K562 (cell line): Measurements from ENCODE around the gene WASL. TPM values are rescaled to one million over a fixed set of nuclear protein-coding genes. Genes with fewer than 3 reads are reported as not detected.

Source experiments
- CBX3 ChIP-seq, 2 experiments: IDR thresholded peaks; 1 replicate in 1 of 2; 2 replicates in 1 of 2; pipeline ENCODE4 v1.6.1; 2012; ENCODE audit warnings: inconsistent platforms in 2 of 2, low read length in 2 of 2, borderline replicate concordance in 1 of 2, control low read depth in 1 of 2
- GTF2A2 ChIP-seq: IDR thresholded peaks from 2 replicates; pipeline ENCODE4 v1.6.1; 2016; ENCODE audit warnings: mild to moderate bottlenecking, missing genetic modification characterization, missing compliant biosample characterization
- MEF2D ChIP-seq: conservative IDR thresholded peaks from 2 replicates; pipeline ENCODE4 v1.6.1; 2016; ENCODE audit warnings: low read depth, missing genetic modification characterization, missing compliant biosample characterization
- NCOR1 ChIP-seq: fragments of 450-650 bp; IDR thresholded peaks from 2 replicates; pipeline ENCODE4 v1.6.1; 2016; ENCODE audit warnings: mild to moderate bottlenecking, moderate library complexity
- PML ChIP-seq: IDR thresholded peaks from 2 replicates; pipeline ENCODE4 v1.6.1; 2012; ENCODE audit warnings: low read length, inconsistent platforms
- RBM34 ChIP-seq: fragments of 200-400 bp; formaldehyde crosslinking; IDR thresholded peaks from 2 replicates; pipeline ENCODE4 v1.6.1; 2018; ENCODE audit warnings: low read length, borderline replicate concordance; ENCODE audit not compliant: insufficient read depth
- SIRT6 ChIP-seq: IDR thresholded peaks from one replicate; pipeline ENCODE4 v1.6.1; 2012; ENCODE audit warnings: low read depth, mild to moderate bottlenecking, control low read depth, inconsistent platforms, low read length, moderate library complexity
- YY1 ChIP-seq, 3 experiments: IDR thresholded peaks; 2 replicates each; pipeline ENCODE4 v1.6.1; 2011; ENCODE audit warnings: low read length in 2 of 3, mild to moderate bottlenecking in 2 of 3, moderate library complexity in 2 of 3, borderline replicate concordance in 1 of 3, control low read depth in 1 of 3, low read depth in 1 of 3; ENCODE audit not compliant: insufficient read depth in 3 of 3, insufficient replicate concordance in 2 of 3, control insufficient read depth in 1 of 3, insufficient read length in 1 of 3; ENCODE audit errors: extremely low read depth in 1 of 3
- ZBTB34 ChIP-seq: fragments of 250-450 bp; sonication (Bioruptor Pico); IDR thresholded peaks from 2 replicates; pipeline ENCODE4 v1.8.0; 2021; ENCODE audit warnings: mild to moderate bottlenecking, moderate library complexity
- ZNF316 ChIP-seq: fragments of 450-650 bp; IDR thresholded peaks from 2 replicates; pipeline ENCODE4 v1.6.1; 2016
- polyA plus RNA-seq, 8 experiments: library from polyadenylated mRNA; depleted of rRNA in 4 of 8; stranded (reverse) in 5 of 8; unstranded in 3 of 8; fragments of >200 nt; fragmentation: Nextera tagmentation in 2 of 8; fragmentation: Illumina TruSeq in 1 of 8; extraction: Ambion mirVana in 2 of 8; extraction: Trizol in 1 of 8; gene quantifications; 2 replicates each; pipeline versions ENCODE4 v1.2.1 to v1.2.3, GENCODE V29; 2011 to 2014; ENCODE audit warnings: inconsistent platforms in 1 of 8, missing spikeins in 1 of 8
- total RNA-seq, 7 experiments: library from RNA; depleted of rRNA in 6 of 7; stranded (reverse); fragments of >200 nt in 6 of 7; fragmentation: Illumina TruSeq in 2 of 7; extraction: Trizol in 2 of 7; gene quantifications; 2 replicates each; pipeline versions ENCODE4 v1.2.1 to v1.2.3, GENCODE V29; 2011 to 2021; ENCODE audit warnings: low replicate concordance in 1 of 7

WASL gene
- total and polyA plus RNA-seq, 9 of the 15 experiments (the other 6 are each of a cell fraction or from before 2014, with no cell fraction given) = 3.2 to 13.9 (median 8.3) TPM

- TF ChIP-seq CBX3 (IDR thresholded peaks at IDR 0.05; ENCODE audit: borderline replicate concordance in 1 of 2, low read length in 2 of 2) (peak in 1 of 2 experiments; percentile 35; a peak in 1 of 3 replicates), ZBTB34 (CRISPR knock-in tag) (no peak), GTF2A2 (no peak), PML (0 out of 2 replicates have a peak, but pooled peaks have one; percentile 10), SIRT6 (no peak), NCOR1 (no peak), YY1 (IDR thresholded peaks at IDR 0.05; ENCODE audit: borderline replicate concordance in 1 of 3, control insufficient read depth in 1 of 3, extremely low read depth in 1 of 3, insufficient read depth in 3 of 3, insufficient read length in 1 of 3, insufficient replicate concordance in 2 of 3, low read depth in 1 of 3, low read length in 2 of 3) (no peak), MEF2D (tag) (peak; percentile 71), ZNF316 (peak; percentile 90), RBM34 (no peak)
Observed at GRCh38 chr7:123746055-123746454, 2.7 kb downstream of the WASL start (continued).
